HG03558 (cell line): ENCODE measurements around the gene RFT1.

Source experiments
- ATAC-seq: cut with Tn5 transposase; IDR thresholded peaks from one replicate; pipeline ENCODE4 v1.9.1; 2021; ENCODE audit warnings: moderate number of reproducible peaks; ENCODE audit not compliant: unreplicated experiment; ENCODE audit errors: extremely low read depth

The RFT1 gene

GRCh38 chr3:53164911-53165310 is 34.7 kb upstream of the RFT1 start:
- no peak for ATAC-seq

- no peak for ATAC-seq
These were observed 33.5 kb upstream of the RFT1 start for GRCh38 chr3:53163444-53164387.

GRCh38 chr3:53162672-53163443 is 32.6 kb upstream of the RFT1 start:
- ATAC-seq = no peak

- no peak for ATAC-seq
These were observed 31.8 kb upstream of the RFT1 start for GRCh38 chr3:53161820-53162671.

- ATAC-seq = no peak
These were observed 31.2 kb upstream of the RFT1 start for GRCh38 chr3:53161450-53161819.

GRCh38 chr3:53160660-53161449 is 30.6 kb upstream of the RFT1 start, which contains the start of gene PRKCD:
Gene PRKCD, plus strand, starts transcription at chr3:53161209. Its CDS starts 17,214 bp downstream, at chr3:53178423.
- peak; percentile 23 for ATAC-seq

GRCh38 chr3:53160061-53160659 is 29.9 kb upstream of the RFT1 start:
- ATAC-seq = no peak

- no peak for ATAC-seq
These were observed 29.2 kb upstream of the RFT1 start for GRCh38 chr3:53159156-53160060.

- no peak for ATAC-seq
These were observed 28.5 kb upstream of the RFT1 start for GRCh38 chr3:53158765-53159155.

GRCh38 chr3:53157974-53158580 is 27.8 kb upstream of the RFT1 start:
- no peak for ATAC-seq

GRCh38 chr3:53156368-53156834 is 26.2 kb upstream of the RFT1 start:
- ATAC-seq = no peak

GRCh38 chr3:53155760-53156159 is 25.5 kb upstream of the RFT1 start:
- no peak for ATAC-seq

GRCh38 chr3:53154881-53155285 is 24.6 kb upstream of the RFT1 start:
- no peak for ATAC-seq

GRCh38 chr3:53153980-53154379 is 23.7 kb upstream of the RFT1 start:
- ATAC-seq = no peak

GRCh38 chr3:53153264-53153823 is 23.1 kb upstream of the RFT1 start:
- ATAC-seq = no peak

- no peak for ATAC-seq
These were observed 21.8 kb upstream of the RFT1 start for GRCh38 chr3:53151870-53152660.

GRCh38 chr3:53151465-53151864 is 21.2 kb upstream of the RFT1 start:
- ATAC-seq = no peak
